ENCODE measurements around the gene SPAG16.
"Not testable (repeated sequence)": the region's sequence is repeated elsewhere in the genome, so short reads cannot be mapped to it uniquely, and the experiment has no call there.

Gene SPAG16

DNA sequence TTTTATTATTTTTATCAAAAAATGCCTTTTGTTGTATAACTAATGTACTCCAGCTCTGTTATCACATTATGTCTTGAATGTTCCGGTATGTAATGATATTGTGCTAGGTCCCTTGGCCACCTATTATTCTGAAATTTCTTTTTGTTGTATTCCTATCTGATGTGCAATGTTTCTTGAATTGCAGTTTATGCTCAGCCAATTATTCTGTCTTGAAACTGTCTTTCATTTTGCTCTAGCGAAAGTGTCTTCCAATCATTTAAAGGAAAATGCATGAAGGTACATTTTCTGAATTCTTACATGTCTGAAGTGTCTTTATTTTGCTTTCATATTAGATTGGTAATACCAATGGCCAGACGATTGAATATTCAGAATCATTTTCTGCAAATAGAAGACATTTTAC, 277.5 kb downstream of the SPAG16 start:
- DNase-seq = no peak

DNA sequence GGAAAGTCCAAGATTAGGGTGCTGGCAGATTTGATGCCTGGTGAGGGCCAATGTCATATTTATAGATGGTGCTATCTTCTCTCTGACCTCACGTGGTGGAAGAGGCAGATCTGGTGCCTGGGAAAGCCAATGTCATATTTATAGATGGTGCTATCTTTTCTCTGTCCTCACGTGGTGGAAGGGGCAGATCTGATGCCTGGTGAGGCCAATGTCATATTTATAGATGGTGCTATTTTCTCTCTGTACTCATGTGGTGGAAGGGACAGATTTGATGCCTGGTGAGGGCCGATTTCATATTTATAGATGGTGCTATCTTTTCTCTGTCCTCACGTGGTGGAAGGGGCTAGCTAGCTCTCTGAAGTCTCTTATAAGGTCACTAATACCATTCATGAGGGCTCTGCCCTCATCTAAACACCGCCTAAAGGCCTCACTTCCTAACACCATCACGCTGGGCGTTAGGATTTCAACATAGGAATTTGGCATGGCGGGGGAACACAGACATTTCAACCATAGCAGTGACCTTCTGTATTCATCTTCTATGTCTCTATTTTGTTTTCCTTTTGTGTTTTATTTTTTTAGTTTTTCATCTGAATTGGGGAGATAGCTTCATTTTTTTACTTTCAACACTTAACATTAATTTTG, 278.4 kb downstream of the SPAG16 start:
- DNase-seq = no peak

DNA sequence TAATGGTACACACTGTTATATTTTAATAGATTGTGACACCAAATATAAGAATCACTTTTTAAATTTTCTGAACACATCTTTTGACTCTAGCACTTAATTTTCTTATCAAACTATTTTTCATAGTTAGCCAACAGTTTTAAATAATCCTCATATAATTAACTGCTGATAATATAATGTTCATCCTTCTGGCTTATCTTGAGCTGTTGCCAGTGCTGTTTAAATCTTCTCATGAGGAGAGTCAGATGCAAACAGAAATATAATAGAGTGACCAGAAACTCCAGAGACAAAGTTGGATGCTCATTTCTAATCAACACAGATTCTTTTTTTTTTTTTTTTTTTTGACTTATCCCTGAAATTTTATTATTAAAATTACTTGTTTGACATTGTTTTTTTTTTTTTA, 282.6 kb downstream of the SPAG16 start:
- DNase-seq = no peak

DNA sequence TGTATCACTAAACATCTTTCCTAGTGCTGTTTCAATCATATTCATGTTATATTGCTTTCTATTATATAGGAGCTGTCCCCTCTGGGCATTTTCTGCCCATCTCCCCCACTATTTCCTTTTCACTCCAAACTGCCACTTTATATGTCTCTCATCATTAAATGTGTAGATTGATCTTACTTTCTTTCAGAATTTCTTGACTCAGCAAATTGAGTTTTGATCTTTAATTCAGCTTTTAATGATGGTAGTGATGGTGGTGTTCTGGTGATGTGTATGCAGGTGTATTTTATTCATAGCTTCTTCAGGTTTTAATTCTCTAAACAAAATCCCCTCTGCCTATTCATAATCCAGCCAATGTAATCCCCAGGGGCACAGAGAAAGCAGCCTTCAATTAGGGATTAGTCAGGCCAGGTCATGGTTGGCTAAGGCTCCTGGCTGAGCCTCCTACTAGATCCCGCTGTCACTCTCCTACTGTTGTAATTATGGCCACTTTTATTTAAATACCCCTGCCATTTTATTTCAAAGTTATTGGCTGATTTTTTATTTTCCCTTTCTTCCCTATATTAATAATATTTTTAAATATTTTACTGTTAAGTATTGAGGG, 325.4 kb downstream of the SPAG16 start:
- DNase-seq = no peak

DNA sequence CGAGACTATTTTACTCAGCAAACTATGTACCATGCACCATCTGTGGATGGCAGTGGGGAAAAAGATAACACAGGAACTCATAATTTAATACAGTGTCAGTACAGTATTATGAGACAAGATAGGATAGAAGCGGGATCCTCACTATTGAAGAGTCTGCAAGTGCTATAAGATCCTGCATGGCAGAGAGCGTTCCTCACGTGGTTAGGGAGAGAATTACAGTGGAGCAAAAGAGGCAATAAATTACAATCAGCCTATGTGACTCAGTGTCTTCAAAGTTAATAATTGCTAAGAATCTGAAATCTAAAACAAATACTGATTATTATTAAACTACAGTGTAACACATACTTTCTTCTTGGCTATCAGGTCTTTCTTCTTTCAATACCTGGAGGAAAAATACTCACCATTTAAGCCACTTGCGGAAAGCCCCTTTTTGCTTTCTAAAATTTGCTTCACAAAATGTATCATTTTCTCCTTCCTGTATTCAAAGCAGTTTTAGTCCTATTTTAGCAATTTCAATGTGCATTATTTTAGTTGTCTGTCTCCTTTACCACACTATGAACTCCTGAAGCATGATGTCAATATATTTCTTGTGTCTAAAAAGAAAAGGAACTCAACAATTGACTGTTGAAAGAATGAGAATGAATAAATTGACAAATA, 342.9 kb downstream of the SPAG16 start:
- no peak for DNase-seq

DNA sequence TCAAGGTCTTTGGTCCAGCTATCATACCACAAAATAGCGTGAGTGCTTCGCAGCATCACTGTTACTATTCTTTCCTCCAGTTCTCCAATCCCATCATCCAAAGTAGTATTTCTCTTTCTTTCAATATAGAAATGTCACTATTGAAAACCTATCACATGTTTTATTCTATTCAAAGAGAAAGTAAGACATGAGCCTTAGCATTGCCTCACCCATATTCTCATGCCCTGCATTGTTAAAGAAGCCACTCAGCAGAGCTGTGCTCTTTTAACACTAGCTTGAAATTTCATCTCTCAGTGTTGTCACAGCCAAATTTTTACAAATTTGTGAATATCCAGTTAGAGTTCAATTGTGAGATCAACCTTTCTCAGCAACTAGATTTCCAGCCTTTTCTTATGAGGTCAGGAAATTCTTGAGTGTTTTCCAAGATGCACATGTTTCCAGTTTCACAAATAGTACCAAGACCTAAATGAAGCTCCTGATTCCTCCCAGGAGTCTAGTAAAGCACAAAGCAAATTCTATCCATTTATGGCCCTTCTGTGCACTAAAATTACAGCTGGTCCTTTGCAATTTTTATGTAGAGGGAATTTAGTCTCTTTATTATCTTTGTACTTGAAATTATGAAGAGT, 343.7 kb downstream of the SPAG16 start:
- no peak for DNase-seq

DNA sequence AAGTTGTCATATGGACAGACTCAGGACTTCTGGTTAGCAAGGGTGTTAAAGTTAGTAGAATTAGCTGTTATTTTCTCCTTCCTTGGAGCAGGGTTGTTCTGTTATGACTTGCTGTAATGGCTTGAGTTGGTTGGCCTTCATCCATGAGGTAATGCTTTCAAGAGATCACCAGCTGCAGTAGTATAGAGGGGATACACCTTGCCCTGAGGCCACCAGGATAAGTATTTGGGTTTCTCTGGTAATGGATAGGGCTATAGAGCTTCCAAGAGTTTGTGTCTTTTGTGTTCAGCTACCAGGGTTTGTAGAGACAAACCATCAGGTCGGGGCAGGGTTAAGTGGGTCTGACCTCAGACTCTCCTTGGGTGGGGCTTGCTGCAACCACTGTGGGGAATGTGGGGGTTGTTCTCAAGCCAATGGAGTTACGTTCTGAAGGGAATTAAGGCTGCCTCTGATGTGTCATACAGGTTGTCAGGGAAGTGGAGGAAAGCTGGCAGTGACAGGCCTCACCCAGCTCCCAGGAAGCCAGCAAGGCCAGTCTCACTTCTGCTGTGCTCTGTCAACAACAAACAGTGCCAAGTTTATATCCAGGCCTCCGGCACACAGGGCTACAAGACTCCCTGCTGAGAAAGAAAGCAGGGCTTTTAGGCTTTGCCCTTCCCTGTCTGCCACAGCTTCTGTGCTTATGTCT, 356.6 kb downstream of the SPAG16 start:
- no peak for DNase-seq

DNA sequence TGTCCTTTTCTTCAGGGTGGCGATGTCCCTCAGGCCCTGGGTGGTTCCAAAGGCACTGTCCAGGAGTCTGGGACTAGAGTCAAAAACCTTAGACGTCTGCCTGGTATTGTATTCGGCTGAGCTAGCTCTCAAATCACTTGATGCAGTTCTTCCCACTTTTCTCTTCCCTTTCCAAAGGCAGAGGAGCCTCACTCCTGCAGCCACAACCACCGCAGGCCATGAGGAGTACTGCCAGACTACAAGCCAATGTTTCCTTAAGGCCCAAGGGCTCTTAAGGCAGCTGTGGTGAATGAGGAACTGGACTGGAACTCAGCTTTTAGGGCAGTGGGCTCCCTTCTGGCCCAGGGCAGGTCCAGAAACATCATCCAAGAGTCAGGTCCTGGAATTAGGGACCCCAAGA, 360.7 kb downstream of the SPAG16 start:
- no peak for DNase-seq

DNA sequence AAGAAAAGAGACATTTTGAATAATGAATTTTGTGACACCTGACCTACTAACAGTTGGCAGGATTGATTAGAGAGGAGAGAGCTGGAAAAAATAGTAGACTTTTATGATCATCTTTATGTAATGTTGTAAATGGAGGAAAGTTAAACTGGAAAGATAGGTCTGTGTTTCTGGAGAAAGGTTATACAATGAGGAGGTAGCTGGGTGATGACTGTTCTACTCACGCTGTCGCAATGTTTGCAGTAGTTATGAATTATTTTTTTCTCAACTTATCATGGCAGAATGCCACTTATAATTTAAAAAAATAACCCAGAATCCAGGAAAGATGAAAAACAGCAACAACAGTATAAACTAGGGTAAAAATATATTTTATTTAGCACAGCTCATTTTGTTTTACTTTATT, 364.9 kb downstream of the SPAG16 start:
- DNase-seq = no peak

DNA sequence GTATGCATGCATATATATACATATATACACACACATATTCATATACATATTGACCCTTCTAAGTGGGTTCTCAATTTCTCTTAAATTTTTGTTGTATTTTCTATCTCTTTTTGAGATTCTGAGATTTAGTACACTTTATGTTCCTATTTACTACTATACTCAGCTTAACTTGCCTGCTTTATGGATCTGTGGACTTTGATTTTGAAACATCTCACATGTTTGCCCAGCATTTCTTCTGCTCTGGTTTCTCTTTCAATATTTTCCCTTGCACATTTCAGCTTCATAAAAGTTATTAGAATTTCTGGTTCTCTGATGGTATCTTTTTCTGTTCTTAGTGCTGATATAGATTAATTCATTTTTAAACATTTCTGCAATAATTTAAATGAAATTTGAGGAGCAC, 380.6 kb downstream of the SPAG16 start:
- DNase-seq = no peak

DNA sequence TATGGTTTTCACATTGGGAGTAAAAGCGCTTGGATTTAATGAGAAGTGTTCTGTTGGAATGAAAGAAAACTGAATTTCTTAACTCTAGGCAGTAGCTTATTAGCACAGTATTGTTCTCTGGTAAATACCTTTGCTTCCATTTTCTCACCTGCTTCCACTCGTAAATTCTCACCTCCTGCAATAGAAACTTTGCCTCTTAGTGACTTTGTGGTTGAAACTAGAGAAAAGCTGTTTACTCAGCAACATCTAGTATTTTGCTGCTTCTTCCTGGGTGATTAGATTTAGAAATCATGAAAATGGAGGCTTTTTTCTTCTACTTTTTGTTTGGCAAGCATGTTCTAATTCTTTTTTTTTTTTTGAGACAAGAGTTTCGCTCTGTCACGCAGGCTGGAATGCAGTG, 385.4 kb downstream of the SPAG16 start:
- DNase-seq = no peak

DNA sequence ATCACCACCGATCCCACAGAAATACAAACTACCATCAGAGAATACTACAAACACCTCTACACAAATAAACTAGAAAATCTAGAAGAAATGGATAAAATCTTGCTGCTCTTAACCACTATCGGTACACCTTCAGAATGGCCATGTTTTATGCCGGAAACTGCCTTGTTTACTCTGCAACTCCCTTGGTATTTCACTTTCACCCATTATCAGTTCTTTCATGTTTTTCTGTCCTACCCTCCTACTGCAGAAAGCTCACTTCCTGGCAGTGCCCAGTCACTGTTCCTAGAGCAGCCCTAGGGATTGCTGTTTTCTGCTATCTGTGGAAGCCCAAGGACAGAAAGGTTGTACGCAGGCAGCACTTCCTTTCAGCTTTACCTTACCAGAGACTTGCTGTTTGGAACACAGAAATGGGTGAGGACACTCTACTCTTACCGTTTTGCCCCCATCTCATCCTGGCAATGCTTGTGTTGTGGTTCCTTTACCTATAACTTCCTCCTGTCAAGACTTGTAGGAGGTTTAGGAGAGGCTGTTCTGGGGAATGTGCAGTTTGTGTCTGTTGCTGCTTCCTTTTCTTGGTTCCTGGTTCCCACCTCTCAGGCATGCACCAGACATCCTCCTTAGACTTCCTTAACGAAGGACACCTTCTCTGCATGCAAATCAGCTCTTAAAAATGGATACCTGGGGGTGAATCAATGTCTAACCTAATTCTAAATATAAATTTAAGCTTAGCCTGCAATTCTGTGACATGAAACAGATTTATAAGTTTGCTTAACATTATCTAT, 394.4 kb downstream of the SPAG16 start:
- no peak for DNase-seq

DNA sequence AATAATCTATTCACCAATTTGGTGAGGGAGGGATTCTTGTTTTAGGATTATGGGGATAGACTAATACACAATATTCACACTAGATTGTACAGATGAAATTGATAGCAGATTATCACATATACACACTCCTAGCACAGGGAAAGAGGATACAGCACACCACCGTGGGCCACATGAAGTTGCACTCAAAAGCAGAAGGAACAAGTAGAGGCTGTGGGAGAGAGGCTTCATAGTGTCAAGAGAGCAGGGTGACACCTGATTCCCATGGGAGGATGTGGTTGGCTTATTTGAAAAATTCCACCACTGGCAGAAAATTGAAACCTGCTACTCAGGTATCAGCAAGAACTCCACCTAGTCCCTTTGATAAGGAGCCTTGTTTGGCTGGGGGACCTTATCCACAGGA, 395.6 kb downstream of the SPAG16 start:
- DNase-seq = no peak

DNA sequence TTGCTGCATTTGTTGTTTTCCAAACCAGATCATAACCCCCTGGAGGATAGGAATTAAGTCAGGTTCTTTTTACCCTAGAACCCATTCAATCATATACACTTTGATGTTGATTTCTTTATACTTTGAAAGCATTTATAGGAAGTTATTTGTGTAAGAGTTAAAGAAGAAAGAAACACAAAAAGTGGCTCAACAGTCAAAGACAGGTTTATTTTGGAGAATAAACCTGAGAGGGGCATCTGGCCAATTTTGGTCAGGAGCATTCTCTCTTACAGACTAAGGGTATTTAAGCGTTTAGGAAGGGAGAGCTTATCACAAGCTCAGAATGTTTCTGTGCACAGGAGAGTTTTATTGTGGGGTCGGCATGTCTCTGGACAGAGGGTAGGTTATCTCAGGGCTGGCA, 398.0 kb downstream of the SPAG16 start:
- DNase-seq = no peak

DNA sequence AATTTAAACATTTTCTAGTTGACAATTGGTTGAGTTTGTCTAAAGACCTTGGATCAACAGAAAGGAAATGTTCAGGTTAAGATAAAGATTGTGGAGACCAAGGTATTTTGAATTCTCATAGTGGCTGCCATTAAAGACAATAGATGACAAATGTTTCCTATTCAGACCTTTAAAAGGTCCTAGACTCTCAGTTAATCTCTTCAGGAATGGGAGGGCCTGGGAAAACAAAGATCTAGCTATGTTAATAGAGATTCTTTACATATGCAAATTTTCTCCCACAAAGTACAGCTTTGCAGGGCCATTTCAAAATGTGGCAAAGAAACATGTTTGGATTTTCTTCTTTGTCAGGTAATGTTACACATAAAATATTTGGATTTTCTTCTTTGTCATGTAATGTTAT, 403.9 kb downstream of the SPAG16 start:
- DNase-seq = no peak

DNA sequence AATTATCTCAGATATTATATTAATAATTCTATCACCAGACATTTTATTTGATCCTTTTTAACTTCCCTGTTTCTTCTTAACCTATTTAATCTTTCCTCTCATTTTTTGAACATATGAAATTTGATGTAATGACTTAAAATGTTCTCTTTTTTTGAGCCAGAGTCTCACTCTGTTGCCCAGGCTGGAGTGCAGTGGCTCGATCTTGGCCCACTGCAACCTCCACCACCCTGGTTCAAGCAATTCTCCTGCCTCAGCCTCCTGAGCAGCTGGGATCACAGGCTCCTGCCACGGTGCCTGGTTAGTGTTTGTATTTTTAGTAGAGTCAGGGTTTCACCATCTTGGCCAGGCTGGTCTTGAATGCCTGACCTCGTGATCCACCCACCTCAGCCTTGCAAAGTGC, 404.6 kb downstream of the SPAG16 start:
- not testable (repeated sequence) for DNase-seq

DNA sequence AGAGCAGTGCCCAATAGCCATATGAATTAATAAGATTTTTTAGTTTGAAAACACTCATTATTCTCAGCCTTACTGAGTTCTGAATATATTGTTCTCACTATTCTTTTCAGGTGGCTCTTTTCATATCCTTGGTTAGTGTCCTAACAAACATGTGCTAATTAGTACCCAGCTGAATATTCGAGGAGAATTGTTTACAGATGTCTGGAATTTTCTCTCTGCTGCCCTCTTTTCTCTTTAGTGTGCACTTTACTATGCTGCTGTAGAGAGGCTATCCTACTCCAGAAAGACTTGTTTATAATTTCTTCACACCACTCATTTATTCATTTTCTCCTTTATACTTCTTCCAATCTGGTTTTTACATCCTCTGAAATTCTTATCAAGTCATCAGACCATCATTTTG, 405.3 kb downstream of the SPAG16 start:
- no peak for DNase-seq

DNA sequence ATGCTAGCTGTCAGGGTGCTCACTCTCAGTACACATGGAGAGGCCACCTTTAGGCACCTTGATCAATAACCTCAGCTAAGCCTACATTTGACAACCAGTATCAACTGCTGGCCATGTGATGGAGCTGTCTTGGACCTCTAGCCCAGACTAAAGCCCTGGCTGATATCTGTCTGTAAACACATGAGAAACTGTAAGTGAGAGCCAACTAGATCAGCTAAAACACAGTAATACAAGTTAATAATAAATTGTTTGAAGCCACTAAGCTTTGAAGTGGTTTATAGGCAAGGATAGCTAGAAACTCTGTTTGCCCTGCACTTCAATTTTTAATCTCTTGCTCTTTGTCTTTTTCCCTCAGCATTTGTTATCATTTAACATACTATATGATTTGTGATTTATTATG, 407.1 kb downstream of the SPAG16 start:
- no peak for DNase-seq

DNA sequence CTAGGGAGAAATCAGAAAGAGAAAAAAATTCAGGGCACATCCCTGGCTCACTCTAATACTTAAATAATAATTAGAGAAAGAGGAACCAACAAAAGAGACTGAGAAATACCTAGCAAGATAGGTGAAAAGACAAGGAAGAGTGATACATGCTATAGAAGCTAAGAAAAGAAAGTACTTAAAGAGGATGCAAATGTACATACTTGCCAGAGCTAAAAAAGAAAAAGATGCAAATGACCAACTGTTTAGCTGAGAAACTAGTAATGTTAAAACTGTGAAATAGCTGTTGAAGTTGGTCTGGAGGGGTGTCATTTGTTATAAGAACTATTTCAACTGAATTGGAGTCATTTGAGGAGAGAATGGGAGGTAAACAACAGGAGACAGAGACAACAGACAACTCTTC, 412.2 kb downstream of the SPAG16 start:
- DNase-seq = no peak

DNA sequence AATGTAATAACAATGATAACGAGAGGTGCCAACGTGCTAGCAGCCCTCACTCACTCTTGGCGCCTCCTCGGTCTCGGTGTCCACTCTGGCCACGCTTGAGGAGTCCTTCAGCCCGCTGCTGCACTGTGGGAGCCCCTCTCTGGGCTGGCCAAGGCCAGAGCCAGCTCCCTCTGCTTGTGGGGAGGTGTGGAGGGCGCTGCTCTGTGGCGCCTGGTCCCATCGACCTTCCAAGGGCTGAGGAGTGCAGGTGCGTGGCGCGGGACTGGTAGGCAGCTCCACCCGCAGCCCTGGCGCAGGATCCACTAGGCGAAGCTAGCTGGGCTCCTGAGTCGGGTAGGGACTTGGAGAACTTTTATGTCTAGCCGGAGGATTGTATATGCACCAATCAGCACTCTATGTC, 417.1 kb downstream of the SPAG16 start:
- not testable (repeated sequence) for DNase-seq

DNA sequence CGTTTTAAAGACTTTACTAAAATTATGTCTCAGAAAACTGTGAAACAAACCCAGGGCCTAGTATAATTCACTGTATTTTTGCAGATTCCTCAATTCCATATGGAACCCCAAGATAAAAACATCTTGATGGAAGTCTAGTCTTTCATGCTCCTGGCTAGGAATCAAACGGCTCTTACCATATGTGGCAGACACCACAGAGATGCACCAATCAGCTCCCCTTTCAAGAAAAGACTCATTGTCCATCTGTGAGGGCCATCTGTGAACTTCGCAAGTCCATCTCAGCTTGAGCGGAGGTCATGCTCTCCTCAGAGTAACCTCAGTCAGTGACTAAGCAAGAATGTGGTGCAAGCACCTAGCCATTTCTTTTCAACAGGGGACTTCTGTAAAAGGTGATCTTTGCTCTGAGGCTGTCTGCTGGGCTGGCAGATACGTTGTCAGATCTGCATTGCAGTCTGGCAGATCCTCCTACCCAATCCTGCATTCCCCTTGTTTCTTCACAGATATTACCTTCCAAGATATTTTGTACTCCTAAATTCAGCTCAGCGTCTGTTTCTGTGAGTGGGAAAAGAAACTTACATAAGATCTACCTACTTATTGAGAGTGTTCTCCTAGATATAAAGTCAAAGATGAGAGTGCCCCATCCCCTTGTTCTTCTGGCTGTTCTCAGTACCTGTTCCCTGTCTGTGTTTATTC, 419.3 kb downstream of the SPAG16 start:
- DNase-seq = no peak

DNA sequence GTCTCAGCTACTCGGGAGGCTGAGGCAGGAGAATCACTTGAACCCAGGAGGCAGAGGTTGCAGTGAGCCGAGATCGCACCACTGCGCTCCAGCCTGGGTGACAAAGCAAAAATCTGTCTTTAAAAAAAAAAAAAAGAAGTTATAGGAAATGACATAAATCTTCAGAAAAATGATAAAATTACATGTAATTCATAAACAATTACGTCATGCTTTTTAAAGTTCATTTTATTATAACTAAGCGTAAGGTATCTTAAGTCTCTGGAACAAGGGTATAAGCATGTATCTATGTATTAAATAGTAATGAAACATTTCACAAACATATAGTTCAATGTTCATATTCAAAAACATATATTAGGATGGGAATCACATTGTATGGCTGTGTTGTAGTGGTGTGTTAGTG, 425.9 kb downstream of the SPAG16 start:
- no peak for DNase-seq
